ENCODE results near the gene OR2H1. TPM values are rescaled to one million over a fixed set of nuclear protein-coding genes. Genes with fewer than 3 reads are reported as not detected.

The OR2H1 gene
- total RNA-seq, 1 experiment from 2014 or later = not detected

DNA sequence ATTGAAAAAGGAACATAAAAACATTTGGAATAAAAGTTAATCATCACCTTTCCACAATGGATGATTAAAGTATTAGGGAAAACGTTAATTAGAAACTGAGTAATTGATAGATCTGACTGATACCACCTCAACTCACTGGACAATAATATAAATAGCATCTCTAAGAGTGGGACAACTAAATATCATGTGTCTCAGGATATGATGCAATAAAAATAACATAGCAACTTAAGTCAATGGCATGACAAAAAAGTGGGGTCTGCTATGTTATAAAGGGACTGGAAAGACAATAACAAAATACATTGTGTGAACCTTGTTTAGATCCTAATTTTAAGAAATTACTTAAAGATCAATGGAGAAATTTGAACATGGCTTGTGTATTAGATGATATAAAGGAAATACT is 31.9 kb upstream of the OR2H1 start (continued):
- TF ChIP-seq, protein P1, sequence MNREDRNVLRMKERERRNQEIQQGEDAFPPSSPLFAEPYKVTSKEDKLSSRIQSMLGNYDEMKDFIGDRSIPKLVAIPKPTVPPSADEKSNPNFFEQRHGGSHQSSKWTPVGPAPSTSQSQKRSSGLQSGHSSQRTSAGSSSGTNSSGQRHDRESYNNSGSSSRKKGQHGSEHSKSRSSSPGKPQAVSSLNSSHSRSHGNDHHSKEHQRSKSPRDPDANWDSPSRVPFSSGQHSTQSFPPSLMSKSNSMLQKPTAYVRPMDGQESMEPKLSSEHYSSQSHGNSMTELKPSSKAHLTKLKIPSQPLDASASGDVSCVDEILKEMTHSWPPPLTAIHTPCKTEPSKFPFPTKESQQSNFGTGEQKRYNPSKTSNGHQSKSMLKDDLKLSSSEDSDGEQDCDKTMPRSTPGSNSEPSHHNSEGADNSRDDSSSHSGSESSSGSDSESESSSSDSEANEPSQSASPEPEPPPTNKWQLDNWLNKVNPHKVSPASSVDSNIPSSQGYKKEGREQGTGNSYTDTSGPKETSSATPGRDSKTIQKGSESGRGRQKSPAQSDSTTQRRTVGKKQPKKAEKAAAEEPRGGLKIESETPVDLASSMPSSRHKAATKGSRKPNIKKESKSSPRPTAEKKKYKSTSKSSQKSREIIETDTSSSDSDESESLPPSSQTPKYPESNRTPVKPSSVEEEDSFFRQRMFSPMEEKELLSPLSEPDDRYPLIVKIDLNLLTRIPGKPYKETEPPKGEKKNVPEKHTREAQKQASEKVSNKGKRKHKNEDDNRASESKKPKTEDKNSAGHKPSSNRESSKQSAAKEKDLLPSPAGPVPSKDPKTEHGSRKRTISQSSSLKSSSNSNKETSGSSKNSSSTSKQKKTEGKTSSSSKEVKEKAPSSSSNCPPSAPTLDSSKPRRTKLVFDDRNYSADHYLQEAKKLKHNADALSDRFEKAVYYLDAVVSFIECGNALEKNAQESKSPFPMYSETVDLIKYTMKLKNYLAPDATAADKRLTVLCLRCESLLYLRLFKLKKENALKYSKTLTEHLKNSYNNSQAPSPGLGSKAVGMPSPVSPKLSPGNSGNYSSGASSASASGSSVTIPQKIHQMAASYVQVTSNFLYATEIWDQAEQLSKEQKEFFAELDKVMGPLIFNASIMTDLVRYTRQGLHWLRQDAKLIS (CRISPR knock-in tag; IDR thresholded peaks at IDR 0.05; ENCODE audit: borderline replicate concordance) = no peak
- TF ChIP-seq MYBL2 (CRISPR knock-in tag; IDR thresholded peaks at IDR 0.05) = no peak

DNA sequence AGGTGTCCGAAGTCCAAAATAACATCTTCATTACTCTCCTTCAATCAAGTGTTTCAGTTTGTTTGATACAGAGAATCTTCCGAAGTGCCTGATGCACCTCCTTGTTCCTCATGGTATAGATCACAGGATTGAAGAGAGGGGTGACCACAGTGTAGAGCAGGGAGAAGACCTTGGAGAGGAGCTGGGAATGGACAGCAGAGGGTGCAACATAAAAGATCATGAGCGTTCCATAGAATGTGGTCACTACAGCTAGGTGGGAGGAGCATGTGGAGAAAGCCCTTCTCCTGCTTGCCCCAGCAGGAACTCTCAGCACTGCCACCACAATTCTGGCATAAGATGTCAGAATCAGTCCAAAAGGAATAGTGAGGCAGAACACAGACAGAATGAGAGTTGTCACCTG is 30.3 kb upstream of the OR2H1 start:
- no peak; the same call in 1 of the 2 replicates for ATAC-seq
- Mint-ChIP-seq H3K4me1 (peaks cover 13% of the 10 kb centered on the region), H3K36me3 (no peaks in the 10 kb centered on the region), H3K27ac (no peak overlapping the region), H3K27me3 (ENCODE audit: low read depth) (peaks cover 3% of the 10 kb centered on the region; the same call in 1 of the 2 replicates), H3K9me3 (0 out of 2 replicates have a peak, but pooled peaks cover 6% of the 10 kb centered on the region), H3K4me3 (no peak overlapping the region)
- TF ChIP-seq ESRRA (CRISPR knock-in tag; IDR thresholded peaks at IDR 0.05; ENCODE audit: borderline replicate concordance) (no peak), GTF2I (CRISPR knock-in tag; conservative IDR thresholded peaks at IDR 0.05) (no peak), JAZF1 (CRISPR knock-in tag; IDR thresholded peaks at IDR 0.05) (no peak), SOX15 (CRISPR knock-in tag; IDR thresholded peaks at IDR 0.05) (no peak), ZNF416 (CRISPR knock-in tag; IDR thresholded peaks at IDR 0.05) (no peak), IRF2 (CRISPR knock-in tag; IDR thresholded peaks at IDR 0.05; ENCODE audit: borderline replicate concordance, low read depth) (no peak), SP1 (CRISPR knock-in tag; conservative IDR thresholded peaks at IDR 0.05) (no peak), NFYB (CRISPR knock-in tag; conservative IDR thresholded peaks at IDR 0.05; ENCODE audit: low read depth) (no peak), TCF7 (CRISPR knock-in tag; IDR thresholded peaks at IDR 0.05; ENCODE audit: low read depth) (no peak), CREM (CRISPR knock-in tag; IDR thresholded peaks at IDR 0.05) (no peak), HMGA2 (CRISPR knock-in tag; IDR thresholded peaks at IDR 0.05) (no peak), RORB (CRISPR knock-in tag; IDR thresholded peaks at IDR 0.05) (no peak), ZNF232 (CRISPR knock-in tag; IDR thresholded peaks at IDR 0.05) (no peak), MXD4 (CRISPR knock-in tag; IDR thresholded peaks at IDR 0.05; ENCODE audit: borderline replicate concordance) (no peak)
- TF ChIP-seq, protein P2, sequence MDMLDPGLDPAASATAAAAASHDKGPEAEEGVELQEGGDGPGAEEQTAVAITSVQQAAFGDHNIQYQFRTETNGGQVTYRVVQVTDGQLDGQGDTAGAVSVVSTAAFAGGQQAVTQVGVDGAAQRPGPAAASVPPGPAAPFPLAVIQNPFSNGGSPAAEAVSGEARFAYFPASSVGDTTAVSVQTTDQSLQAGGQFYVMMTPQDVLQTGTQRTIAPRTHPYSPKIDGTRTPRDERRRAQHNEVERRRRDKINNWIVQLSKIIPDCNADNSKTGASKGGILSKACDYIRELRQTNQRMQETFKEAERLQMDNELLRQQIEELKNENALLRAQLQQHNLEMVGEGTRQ (CRISPR knock-in tag; IDR thresholded peaks at IDR 0.05) = no peak
- TF ChIP-seq, protein P3, sequence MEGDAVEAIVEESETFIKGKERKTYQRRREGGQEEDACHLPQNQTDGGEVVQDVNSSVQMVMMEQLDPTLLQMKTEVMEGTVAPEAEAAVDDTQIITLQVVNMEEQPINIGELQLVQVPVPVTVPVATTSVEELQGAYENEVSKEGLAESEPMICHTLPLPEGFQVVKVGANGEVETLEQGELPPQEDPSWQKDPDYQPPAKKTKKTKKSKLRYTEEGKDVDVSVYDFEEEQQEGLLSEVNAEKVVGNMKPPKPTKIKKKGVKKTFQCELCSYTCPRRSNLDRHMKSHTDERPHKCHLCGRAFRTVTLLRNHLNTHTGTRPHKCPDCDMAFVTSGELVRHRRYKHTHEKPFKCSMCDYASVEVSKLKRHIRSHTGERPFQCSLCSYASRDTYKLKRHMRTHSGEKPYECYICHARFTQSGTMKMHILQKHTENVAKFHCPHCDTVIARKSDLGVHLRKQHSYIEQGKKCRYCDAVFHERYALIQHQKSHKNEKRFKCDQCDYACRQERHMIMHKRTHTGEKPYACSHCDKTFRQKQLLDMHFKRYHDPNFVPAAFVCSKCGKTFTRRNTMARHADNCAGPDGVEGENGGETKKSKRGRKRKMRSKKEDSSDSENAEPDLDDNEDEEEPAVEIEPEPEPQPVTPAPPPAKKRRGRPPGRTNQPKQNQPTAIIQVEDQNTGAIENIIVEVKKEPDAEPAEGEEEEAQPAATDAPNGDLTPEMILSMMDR (IDR thresholded peaks at IDR 0.05) = no peak
- TF ChIP-seq, protein P4, sequence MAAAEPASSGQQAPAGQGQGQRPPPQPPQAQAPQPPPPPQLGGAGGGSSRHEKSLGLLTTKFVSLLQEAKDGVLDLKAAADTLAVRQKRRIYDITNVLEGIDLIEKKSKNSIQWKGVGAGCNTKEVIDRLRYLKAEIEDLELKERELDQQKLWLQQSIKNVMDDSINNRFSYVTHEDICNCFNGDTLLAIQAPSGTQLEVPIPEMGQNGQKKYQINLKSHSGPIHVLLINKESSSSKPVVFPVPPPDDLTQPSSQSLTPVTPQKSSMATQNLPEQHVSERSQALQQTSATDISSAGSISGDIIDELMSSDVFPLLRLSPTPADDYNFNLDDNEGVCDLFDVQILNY (CRISPR knock-in tag; IDR thresholded peaks at IDR 0.05) = no peak
- TF ChIP-seq, protein P5, sequence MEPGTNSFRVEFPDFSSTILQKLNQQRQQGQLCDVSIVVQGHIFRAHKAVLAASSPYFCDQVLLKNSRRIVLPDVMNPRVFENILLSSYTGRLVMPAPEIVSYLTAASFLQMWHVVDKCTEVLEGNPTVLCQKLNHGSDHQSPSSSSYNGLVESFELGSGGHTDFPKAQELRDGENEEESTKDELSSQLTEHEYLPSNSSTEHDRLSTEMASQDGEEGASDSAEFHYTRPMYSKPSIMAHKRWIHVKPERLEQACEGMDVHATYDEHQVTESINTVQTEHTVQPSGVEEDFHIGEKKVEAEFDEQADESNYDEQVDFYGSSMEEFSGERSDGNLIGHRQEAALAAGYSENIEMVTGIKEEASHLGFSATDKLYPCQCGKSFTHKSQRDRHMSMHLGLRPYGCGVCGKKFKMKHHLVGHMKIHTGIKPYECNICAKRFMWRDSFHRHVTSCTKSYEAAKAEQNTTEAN (CRISPR knock-in tag; IDR thresholded peaks at IDR 0.05) = no peak
- TF ChIP-seq, protein P6, sequence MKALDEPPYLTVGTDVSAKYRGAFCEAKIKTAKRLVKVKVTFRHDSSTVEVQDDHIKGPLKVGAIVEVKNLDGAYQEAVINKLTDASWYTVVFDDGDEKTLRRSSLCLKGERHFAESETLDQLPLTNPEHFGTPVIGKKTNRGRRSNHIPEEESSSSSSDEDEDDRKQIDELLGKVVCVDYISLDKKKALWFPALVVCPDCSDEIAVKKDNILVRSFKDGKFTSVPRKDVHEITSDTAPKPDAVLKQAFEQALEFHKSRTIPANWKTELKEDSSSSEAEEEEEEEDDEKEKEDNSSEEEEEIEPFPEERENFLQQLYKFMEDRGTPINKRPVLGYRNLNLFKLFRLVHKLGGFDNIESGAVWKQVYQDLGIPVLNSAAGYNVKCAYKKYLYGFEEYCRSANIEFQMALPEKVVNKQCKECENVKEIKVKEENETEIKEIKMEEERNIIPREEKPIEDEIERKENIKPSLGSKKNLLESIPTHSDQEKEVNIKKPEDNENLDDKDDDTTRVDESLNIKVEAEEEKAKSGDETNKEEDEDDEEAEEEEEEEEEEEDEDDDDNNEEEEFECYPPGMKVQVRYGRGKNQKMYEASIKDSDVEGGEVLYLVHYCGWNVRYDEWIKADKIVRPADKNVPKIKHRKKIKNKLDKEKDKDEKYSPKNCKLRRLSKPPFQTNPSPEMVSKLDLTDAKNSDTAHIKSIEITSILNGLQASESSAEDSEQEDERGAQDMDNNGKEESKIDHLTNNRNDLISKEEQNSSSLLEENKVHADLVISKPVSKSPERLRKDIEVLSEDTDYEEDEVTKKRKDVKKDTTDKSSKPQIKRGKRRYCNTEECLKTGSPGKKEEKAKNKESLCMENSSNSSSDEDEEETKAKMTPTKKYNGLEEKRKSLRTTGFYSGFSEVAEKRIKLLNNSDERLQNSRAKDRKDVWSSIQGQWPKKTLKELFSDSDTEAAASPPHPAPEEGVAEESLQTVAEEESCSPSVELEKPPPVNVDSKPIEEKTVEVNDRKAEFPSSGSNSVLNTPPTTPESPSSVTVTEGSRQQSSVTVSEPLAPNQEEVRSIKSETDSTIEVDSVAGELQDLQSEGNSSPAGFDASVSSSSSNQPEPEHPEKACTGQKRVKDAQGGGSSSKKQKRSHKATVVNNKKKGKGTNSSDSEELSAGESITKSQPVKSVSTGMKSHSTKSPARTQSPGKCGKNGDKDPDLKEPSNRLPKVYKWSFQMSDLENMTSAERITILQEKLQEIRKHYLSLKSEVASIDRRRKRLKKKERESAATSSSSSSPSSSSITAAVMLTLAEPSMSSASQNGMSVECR (CRISPR knock-in tag; IDR thresholded peaks at IDR 0.05; ENCODE audit: borderline replicate concordance) = no peak
- TF ChIP-seq, protein P7, sequence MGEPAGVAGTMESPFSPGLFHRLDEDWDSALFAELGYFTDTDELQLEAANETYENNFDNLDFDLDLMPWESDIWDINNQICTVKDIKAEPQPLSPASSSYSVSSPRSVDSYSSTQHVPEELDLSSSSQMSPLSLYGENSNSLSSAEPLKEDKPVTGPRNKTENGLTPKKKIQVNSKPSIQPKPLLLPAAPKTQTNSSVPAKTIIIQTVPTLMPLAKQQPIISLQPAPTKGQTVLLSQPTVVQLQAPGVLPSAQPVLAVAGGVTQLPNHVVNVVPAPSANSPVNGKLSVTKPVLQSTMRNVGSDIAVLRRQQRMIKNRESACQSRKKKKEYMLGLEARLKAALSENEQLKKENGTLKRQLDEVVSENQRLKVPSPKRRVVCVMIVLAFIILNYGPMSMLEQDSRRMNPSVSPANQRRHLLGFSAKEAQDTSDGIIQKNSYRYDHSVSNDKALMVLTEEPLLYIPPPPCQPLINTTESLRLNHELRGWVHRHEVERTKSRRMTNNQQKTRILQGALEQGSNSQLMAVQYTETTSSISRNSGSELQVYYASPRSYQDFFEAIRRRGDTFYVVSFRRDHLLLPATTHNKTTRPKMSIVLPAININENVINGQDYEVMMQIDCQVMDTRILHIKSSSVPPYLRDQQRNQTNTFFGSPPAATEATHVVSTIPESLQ (CRISPR knock-in tag; IDR thresholded peaks at IDR 0.05) = no peak
- no peak for DNase-seq (ENCODE audit: low spot score)
- POLR2A ChIA-PET = no interaction called here
- CTCF ChIA-PET = interaction anchor here (0.9 kb wide), 1 partner anchor 162 kb away, joined by 4 read pairs; no protein-coding TSS in a partner anchor

Data from WTC11 (cell line).